ENCODE results near the gene ROBO3. TPM values are rescaled to one million over a fixed set of nuclear protein-coding genes. Genes with fewer than 3 reads are reported as not detected.

The ROBO3 gene
- total RNA-seq, 8 experiments from 2014 or later: 6.3 to 43.6 (median 15.9) TPM

DNA sequence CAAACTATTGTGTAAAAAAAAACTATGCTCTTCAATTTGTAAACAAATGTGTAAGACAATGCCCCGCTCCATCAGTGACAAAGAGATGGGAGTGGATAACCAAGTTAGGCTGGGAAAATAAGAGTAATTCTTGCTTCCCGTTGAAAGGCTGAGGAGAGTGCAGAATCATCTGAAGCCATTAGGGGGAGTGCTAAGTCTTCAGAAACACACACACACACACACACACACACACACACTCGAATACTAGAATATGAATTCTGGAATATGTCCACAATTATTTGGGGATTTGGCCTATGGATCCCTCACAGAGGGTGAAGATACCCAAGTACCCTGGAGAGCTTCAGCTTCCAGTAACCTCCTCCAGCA lies 27.8 kb upstream of the ROBO3 start:
- Histone ChIP-seq H3K4me3 (no peak overlapping the region), H3K4me1 (replicated peaks in 1 of 2) (peaks cover 27 to 37% of the 10 kb centered on the region in 2 donors), H3K27ac (no peak overlapping the region)
- in situ Hi-C loops (cut with MboI; ENCODE audit: low pct_unique_long_range_greater_than_20kb in 2 of 9, low sequenced_read_pairs in 9 of 9, unreplicated experiment in 9 of 9): loop anchor here in 3 of 9 experiments (25.0 kb wide), 3 partner anchors 175 to 425 kb away; partner anchors contain the start of genes OR8B4 (in 1 of the 3), SIAE (in 1 of the 3) and SPA17 (in 1 of the 3)
- peak in 4 of 8 experiments; percentile 28 to 58 (median 50) for ATAC-seq (replicated peaks in 6 of 8)
- WGBS, 10 experiments: 0 to 83% (median 14%) methylated on average over 1 to 3 of the region's 3 CpGs; no CpG with 5 or more reads in 3 of the 10 experiments

DNA sequence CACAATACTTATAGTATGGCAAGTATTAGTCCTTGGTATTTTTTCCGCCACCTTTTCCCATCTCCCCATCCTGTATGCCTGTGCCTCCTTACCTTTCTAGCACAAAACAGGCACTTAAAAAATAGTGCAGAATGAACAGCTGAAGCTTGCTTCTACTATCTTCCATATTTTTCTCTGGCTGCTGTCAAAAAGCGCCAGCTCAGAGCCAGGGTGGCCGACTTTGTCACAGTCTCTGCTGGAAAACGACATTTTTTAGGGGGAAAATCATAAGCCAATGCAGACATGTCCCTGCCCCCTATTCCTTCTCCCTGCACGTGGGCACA lies 26.5 kb upstream of the ROBO3 start:
- in situ Hi-C loops (cut with MboI; ENCODE audit: low pct_unique_long_range_greater_than_20kb in 2 of 9, low sequenced_read_pairs in 9 of 9, unreplicated experiment in 9 of 9): loop anchor here in 3 of 9 experiments (25.0 kb wide), 3 partner anchors 176 to 426 kb away; partner anchors contain the start of genes OR8B4 (in 1 of the 3), SIAE (in 1 of the 3) and SPA17 (in 1 of the 3)
- 0 to 100% (median 33%) methylated on average over 1 to 5 of the region's 5 CpGs; no CpG with 5 or more reads in 4 of the 10 experiments for WGBS, 10 experiments
- Histone ChIP-seq H3K4me3 (peak overlapping the region; percentile 14 to 32 (median 22)), H3K27ac (peak overlapping the region; percentile 6 to 92), H3K4me1 (replicated peaks in 1 of 2) (peaks cover 35 to 46% of the 10 kb centered on the region in 2 donors)
- no peak for ATAC-seq (replicated peaks in 6 of 8)

DNA sequence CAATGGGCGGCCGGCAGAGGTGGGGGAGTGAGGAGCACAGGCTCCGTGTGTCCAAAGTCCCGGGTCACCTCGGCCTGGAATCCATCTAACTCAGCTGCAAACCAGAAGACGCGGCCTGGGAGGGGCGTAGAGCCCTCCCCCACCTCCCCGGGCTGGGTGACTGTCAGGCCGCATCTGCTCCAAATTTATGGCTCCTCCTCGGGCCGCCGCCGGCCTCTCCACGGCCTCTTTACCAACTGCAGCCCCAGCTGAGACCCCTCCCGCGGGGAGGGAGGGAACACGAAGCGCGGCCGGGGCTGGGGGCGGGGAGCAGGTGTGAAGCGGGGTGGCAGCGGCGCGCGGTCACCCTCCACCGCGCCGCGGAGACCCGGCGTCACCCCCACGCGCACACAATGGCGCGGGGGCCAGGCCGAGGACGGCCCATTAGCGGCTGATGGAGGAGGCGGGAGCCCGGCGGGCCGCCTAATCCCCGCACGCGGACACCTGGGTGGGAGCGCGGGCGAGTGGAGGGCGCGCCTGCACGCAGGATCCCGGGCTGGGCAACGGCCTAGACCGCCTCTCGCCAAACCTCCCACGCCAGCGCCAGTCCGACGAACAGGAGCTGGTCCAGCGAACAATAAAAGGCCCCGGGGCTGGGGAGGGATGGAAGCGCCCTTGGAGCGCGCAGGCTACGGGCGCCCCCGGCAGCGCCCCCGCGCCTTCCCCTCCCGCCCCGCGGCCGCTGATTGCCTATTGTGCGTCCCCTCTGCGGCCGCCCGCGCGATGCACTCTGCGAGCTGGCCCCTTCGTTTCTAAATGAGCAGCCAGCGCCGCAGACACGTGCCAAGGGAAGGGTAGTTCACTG lies 25.9 kb upstream of the ROBO3 start:
- in situ Hi-C loops (cut with MboI; ENCODE audit: low pct_unique_long_range_greater_than_20kb in 2 of 9, low sequenced_read_pairs in 9 of 9, unreplicated experiment in 9 of 9): loop anchor here in 3 of 9 experiments (25.0 kb wide), 3 partner anchors 177 to 427 kb away; partner anchors contain the start of genes OR8B4 (in 1 of the 3), SIAE (in 1 of the 3) and SPA17 (in 1 of the 3)

DNA sequence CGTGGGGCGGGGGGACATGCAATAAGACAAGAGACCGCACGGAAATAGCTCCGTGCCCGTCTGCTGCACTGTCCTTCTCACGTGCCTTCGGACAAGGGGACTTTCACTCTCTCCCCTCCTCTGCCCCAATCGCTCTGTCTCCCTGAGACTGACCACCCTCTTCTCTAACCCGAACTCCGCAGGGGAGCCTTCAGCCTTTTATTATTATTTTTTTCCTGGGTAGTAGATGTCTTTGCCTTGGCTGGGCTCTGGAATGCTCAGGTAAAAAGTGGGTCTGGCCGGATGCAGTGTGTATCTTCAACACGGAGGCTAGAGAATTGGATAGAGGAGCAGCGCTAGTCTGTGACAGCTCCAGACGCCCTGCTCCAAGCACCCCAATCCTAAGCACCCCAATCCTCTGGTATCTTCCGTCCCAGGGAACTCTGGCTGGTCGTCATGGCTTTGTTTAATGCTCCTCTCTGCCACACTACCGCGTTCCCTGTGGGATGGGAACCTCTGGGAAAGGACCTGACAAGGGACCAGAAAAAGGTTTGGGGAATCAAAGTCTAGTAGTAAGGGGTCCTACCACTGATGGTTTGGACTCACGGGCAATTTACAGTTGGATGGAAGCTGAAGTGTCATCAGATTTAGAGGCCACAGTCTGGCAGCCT lies 25.1 kb upstream of the ROBO3 start:
- no peak for ATAC-seq (replicated peaks in 6 of 8)
- 13 to 31% (median 23%) methylated on average over 2 to 17 of the region's 20 CpGs; no CpG with 5 or more reads in 3 of the 10 experiments for WGBS, 10 experiments
- in situ Hi-C loops (cut with MboI; ENCODE audit: low pct_unique_long_range_greater_than_20kb in 2 of 9, low sequenced_read_pairs in 9 of 9, unreplicated experiment in 9 of 9): loop anchor here in 3 of 9 experiments (25.0 kb wide), 3 partner anchors 178 to 428 kb away; partner anchors contain the start of genes OR8B4 (in 1 of the 3), SIAE (in 1 of the 3) and SPA17 (in 1 of the 3)

More for the DNA sequence above, 25.9 kb upstream of the ROBO3 start:
- WGBS, 10 experiments: 0% methylated on average over 1 to 9 of the region's 87 CpGs; no CpG with 5 or more reads in 7 of the 10 experiments
- peak in 7 of 8 experiments; percentile 4 to 72 (median 69) for ATAC-seq (replicated peaks in 6 of 8)
- H3K4me1 ChIP-seq (replicated peaks in 1 of 2): peaks cover 35 to 46% of the 10 kb centered on the region in 2 donors
- H3K4me3 ChIP-seq: peak overlapping the region; percentile 14 to 32 (median 22)
- H3K27ac ChIP-seq: peak overlapping the region; percentile 84 to 92

DNA sequence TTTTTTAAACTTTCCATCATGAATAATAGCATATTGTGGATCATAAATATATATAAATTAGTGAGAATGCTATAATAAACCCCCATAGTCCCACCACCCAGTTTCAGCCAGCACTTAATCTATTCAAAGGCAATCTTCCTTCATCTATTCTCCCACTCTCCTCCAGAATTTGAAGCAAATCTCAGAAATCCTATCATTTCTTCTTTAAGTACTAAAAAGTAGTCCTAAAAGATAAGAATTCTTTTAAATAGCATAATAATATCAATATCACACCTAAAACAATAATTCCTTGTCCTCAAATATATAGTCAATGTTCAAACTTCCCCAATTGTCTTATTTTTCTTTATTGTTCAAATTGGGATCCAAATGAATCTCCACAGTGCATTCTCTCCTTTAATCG lies 24.6 kb upstream of the ROBO3 start:
- Histone ChIP-seq H3K4me1 (replicated peaks in 1 of 2) (peaks cover 48 to 59% of the 10 kb centered on the region in 2 donors), H3K4me3 (no peak overlapping the region), H3K27ac (no peak overlapping the region)
- ATAC-seq (replicated peaks in 6 of 8): no peak
- WGBS, 10 experiments: 0 to 100% (median 64%) methylated on average over 1 of the region's 1 CpG; no CpG with 5 or more reads in 1 of the 10 experiments
- in situ Hi-C loops (cut with MboI; ENCODE audit: low pct_unique_long_range_greater_than_20kb in 2 of 9, low sequenced_read_pairs in 9 of 9, unreplicated experiment in 9 of 9): loop anchor here in 3 of 9 experiments (25.0 kb wide), 3 partner anchors 178 to 428 kb away; partner anchors contain the start of genes OR8B4 (in 1 of the 3), SIAE (in 1 of the 3) and SPA17 (in 1 of the 3)

More for the DNA sequence above, 25.1 kb upstream of the ROBO3 start:
- peak overlapping the region; percentile 84 to 92 for H3K27ac ChIP-seq
- H3K4me1 ChIP-seq (replicated peaks in 1 of 2): peaks cover 43 to 53% of the 10 kb centered on the region in 2 donors
- H3K4me3 ChIP-seq: peak overlapping the region; percentile 14 to 32 (median 22)

DNA sequence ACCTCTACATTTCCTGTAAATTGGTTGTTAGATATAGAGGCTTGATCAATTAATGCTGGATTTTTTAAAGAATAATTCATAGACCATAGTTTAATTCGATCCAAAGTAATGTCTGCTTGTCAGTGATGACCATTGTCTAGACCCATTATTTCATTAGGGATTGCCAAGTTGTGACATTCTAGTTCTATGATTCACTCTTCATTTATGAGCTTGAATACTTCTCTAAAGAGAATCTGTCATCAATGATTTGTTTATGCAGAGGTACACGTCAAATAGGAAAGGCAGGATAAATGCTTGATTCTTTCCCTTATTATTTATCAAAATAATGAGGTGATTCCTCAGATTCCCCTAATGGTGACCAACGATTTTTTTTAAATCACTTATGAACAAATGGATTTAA lies 24.0 kb upstream of the ROBO3 start:
- peaks cover 54 to 63% of the 10 kb centered on the region in 2 donors for H3K4me1 ChIP-seq (replicated peaks in 1 of 2)
- no peak for ATAC-seq (replicated peaks in 6 of 8)

DNA sequence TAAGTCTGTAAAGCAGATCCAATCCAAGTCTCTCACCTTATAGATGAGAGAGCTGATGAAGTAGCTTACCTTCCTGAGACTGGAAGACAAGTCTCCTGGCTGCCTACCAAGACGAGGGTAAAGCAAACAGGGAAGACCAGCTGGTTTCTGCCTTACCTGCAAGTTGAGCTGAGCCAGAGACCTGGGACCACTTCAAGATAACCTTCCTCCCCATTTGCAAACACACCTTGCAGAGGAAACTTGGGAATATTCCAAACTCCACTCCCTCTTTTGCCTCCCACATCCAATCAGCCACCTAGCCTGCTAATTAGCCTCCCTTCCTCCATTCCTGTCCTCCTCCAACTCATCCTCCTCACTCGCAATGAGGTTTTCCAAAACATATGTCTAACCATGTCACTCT lies 23.4 kb upstream of the ROBO3 start:
- H3K27ac ChIP-seq: no peak overlapping the region
- H3K4me3 ChIP-seq: no peak overlapping the region
- 33 to 80% (median 80%) methylated on average over 1 of the region's 2 CpGs; no CpG with 5 or more reads in 7 of the 10 experiments for WGBS, 10 experiments
- peaks cover 60 to 68% of the 10 kb centered on the region in 2 donors for H3K4me1 ChIP-seq (replicated peaks in 1 of 2)
- ATAC-seq (replicated peaks in 6 of 8): no peak
- in situ Hi-C loops (cut with MboI; ENCODE audit: low pct_unique_long_range_greater_than_20kb in 2 of 9, low sequenced_read_pairs in 9 of 9, unreplicated experiment in 9 of 9): loop anchor here in 3 of 9 experiments (25.0 kb wide), 3 partner anchors 180 to 430 kb away; partner anchors contain the start of genes OR8B4 (in 1 of the 3), SIAE (in 1 of the 3) and SPA17 (in 1 of the 3)

More for the DNA sequence above, 24.0 kb upstream of the ROBO3 start:
- in situ Hi-C loops (cut with MboI; ENCODE audit: low pct_unique_long_range_greater_than_20kb in 2 of 9, low sequenced_read_pairs in 9 of 9, unreplicated experiment in 9 of 9): loop anchor here in 3 of 9 experiments (25.0 kb wide), 3 partner anchors 179 to 429 kb away; partner anchors contain the start of genes OR8B4 (in 1 of the 3), SIAE (in 1 of the 3) and SPA17 (in 1 of the 3)
- no peak overlapping the region for H3K27ac ChIP-seq
- 16 to 71% (median 32%) methylated on average over 1 to 3 of the region's 3 CpGs for WGBS, 10 experiments
- no peak overlapping the region for H3K4me3 ChIP-seq

DNA sequence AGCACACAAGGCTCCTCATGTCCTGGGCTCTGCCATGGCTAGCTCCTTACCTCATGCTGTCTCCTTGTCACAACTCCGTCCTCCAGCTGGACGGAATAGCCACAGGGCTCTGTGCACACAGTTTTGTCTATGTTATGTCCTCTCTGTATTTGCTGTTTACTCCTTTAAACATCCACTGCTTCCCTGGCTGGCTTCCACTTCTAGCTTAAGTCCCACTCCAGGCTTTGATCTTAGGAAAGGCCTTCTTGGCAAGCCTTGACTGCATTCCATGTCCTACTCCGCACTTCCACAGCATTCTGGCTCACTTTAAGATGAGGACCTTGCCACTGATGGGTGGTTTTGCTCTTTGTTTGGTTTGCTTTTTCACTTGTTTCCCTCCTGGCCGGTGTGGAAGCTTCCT lies 22.9 kb upstream of the ROBO3 start:
- H3K4me3 ChIP-seq: no peak overlapping the region
- in situ Hi-C loops (cut with MboI; ENCODE audit: low pct_unique_long_range_greater_than_20kb in 2 of 9, low sequenced_read_pairs in 9 of 9, unreplicated experiment in 9 of 9): loop anchor here in 3 of 9 experiments (25.0 kb wide), 3 partner anchors 180 to 430 kb away; partner anchors contain the start of genes OR8B4 (in 1 of the 3), SIAE (in 1 of the 3) and SPA17 (in 1 of the 3)

DNA sequence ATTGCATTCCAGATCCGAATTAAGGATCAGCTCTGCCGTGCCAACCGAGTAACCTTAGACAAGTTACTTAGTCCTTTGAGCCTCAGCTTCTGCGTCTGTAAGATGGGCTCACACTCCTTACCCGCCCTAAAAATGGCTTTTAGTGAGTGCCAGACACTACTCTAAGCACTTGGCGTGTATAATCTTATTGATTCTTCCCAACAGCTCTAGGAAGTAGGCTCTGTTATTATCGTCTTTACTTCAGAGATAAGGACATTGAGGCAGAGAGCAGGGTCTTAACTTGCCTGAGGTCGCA lies 21.7 kb upstream of the ROBO3 start:
- H3K27ac ChIP-seq: no peak overlapping the region
- in situ Hi-C loops (cut with MboI; ENCODE audit: low pct_unique_long_range_greater_than_20kb in 2 of 9, low sequenced_read_pairs in 9 of 9, unreplicated experiment in 9 of 9): loop anchor here in 3 of 9 experiments (25.0 kb wide), 3 partner anchors 181 to 431 kb away; partner anchors contain the start of genes OR8B4 (in 1 of the 3), SIAE (in 1 of the 3) and SPA17 (in 1 of the 3)
- no peak for ATAC-seq (replicated peaks in 6 of 8)
- peak overlapping the region in 2 of 5 donors; percentile 9 to 19 for H3K4me3 ChIP-seq
- H3K4me1 ChIP-seq (replicated peaks in 1 of 2): peaks cover 51 to 55% of the 10 kb centered on the region in 2 donors
- 0 to 60% (median 27%) methylated on average over 2 to 7 of the region's 8 CpGs for WGBS, 10 experiments

More for the DNA sequence above, 22.9 kb upstream of the ROBO3 start:
- 0 to 100% (median 29%) methylated on average over 1 to 4 of the region's 4 CpGs for WGBS, 10 experiments
- Histone ChIP-seq H3K4me1 (replicated peaks in 1 of 2) (peaks cover 57 to 65% of the 10 kb centered on the region in 2 donors), H3K27ac (no peak overlapping the region)
- ATAC-seq (replicated peaks in 6 of 8): no peak

DNA sequence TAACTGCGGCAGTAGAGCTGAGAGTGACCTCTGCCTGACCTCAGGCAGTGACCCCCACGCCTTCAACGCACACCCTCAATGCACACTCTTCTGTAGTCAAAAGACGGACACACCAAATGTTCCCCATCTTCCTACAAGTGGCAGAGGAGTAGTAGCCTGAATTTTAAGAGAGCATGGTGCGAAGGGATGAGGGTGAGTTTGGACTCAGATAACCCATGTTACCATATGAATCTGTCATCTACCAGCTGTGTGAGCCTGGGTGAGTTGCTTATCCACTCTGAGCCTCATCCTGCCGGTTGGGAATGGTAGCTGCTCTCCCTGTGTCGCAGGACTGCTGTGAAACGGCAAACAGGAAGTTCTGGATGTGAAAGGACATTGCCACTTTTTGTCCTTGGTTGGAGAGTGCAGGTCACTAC lies 20.6 kb upstream of the ROBO3 start:
- no peak for ATAC-seq (replicated peaks in 6 of 8)
- H3K4me3 ChIP-seq: no peak overlapping the region
- in situ Hi-C loops (cut with MboI; ENCODE audit: low pct_unique_long_range_greater_than_20kb in 2 of 9, low sequenced_read_pairs in 9 of 9, unreplicated experiment in 9 of 9): loop anchor here in 3 of 9 experiments (25.0 kb wide), 3 partner anchors 182 to 432 kb away; partner anchors contain the start of genes OR8B4 (in 1 of the 3), SIAE (in 1 of the 3) and SPA17 (in 1 of the 3)
- H3K4me1 ChIP-seq (replicated peaks in 1 of 2): peaks cover 47 to 52% of the 10 kb centered on the region in 2 donors
- H3K27ac ChIP-seq: no peak overlapping the region
- WGBS, 10 experiments: 0 to 57% (median 29%) methylated on average over 1 to 2 of the region's 8 CpGs; no CpG with 5 or more reads in 7 of the 10 experiments

DNA sequence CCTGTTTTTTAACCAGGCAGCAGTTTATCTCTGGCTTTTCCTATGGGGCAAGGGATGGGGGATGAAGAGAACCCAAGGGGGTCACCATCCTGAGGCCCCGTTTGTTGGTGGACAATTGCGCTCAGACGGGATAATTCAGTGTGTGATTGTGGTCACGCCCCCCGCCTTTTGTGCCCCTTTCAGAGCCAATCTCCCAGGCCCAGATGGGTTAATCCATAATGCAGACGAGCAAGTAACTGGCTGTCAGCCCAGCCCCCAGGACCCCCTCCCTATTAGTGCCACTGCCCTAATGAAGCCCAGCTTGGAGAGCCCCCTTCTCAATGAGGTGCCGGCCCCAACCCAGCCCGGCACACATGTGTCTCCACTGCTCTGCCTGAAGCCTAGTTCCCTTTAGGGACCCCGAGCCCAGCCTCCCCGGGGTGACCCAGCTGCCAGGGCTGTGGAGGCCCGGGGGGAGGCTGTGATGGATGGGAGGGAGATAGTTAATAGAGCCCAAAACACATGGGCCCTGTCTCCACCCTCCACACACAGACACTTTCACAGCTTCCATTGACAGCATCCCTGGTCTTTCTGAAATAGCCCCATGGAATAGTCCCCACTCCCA lies 19.1 kb upstream of the ROBO3 start:
- in situ Hi-C loops (cut with MboI; ENCODE audit: low pct_unique_long_range_greater_than_20kb in 2 of 9, low sequenced_read_pairs in 9 of 9, unreplicated experiment in 9 of 9): loop anchor here in 3 of 9 experiments (25.0 kb wide), 3 partner anchors 184 to 434 kb away; partner anchors contain the start of genes OR8B4 (in 1 of the 3), SIAE (in 1 of the 3) and SPA17 (in 1 of the 3)
- Histone ChIP-seq H3K4me1 (replicated peaks in 1 of 2) (peaks cover 40 to 44% of the 10 kb centered on the region in 2 donors), H3K27ac (no peak overlapping the region), H3K4me3 (no peak overlapping the region)
- no peak for ATAC-seq (replicated peaks in 6 of 8)
- 0 to 40% (median 17%) methylated on average over 1 to 5 of the region's 11 CpGs; no CpG with 5 or more reads in 4 of the 10 experiments for WGBS, 10 experiments
